ENCODE results near the gene PRTN3. TPM values are rescaled to one million over a fixed set of nuclear protein-coding genes. Genes with fewer than 3 reads are reported as not detected.

The PRTN3 gene
- polyA plus RNA-seq, 1 donor, result 6.1 TPM

GRCh38 chr19:803099-803561 lies 37.7 kb upstream of the PRTN3 start:
- no peak for DNase-seq

DNA sequence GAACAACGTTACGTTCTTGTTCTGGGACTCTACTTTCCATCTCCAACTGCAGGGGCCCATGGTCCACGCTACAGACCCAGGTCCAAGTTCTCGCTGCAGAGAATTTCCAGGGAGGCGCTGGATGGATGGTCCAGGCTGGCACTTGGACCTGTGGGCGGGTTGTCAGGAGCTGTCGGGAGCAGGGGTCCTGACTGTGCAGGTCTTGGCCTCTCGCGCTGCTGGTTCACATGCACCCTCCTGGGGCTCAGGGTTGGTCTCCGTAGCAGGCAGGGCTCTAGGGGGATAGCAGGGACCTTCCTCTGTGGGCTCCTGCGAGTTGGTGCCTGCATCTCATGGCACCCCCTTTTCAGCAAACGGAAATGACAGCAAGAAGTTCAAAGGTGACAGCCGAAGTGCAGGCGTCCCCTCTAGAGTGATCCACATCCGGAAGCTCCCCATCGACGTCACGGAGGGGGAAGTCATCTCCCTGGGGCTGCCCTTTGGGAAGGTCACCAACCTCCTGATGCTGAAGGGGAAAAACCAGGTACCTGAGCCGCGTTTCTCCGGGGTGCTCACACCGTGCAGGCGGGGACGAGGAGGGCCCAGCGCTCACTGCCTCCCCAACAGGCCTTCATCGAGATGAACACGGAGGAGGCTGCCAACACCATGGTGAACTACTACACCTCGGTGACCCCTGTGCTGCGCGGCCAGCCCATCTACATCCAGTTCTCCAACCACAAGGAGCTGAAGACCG lies 36.9 kb upstream of the PRTN3 start:
- DNase-seq, result no peak

GRCh38 chr19:804419-805165 lies 36.2 kb upstream of the PRTN3 start:
- no peak for DNase-seq

DNA sequence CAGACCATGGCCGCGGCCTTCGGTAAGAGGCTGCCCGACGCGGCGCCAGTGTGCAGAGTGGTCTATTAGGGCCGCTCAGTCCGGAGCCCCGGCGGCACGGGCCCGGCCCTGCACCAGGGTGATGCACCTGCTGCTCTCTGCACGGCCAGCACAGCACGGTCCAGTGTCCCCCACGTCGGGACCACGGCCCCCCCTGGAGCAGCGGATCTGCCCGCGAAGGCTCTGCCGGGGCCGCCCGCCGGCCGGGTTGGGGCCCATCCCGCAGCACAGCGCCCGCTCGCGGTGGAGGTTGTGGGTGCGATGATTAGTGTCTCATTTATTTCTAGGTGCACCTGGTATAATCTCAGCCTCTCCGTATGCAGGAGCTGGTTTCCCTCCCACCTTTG lies 35.6 kb upstream of the PRTN3 start:
- DNase-seq, result no peak

DNA sequence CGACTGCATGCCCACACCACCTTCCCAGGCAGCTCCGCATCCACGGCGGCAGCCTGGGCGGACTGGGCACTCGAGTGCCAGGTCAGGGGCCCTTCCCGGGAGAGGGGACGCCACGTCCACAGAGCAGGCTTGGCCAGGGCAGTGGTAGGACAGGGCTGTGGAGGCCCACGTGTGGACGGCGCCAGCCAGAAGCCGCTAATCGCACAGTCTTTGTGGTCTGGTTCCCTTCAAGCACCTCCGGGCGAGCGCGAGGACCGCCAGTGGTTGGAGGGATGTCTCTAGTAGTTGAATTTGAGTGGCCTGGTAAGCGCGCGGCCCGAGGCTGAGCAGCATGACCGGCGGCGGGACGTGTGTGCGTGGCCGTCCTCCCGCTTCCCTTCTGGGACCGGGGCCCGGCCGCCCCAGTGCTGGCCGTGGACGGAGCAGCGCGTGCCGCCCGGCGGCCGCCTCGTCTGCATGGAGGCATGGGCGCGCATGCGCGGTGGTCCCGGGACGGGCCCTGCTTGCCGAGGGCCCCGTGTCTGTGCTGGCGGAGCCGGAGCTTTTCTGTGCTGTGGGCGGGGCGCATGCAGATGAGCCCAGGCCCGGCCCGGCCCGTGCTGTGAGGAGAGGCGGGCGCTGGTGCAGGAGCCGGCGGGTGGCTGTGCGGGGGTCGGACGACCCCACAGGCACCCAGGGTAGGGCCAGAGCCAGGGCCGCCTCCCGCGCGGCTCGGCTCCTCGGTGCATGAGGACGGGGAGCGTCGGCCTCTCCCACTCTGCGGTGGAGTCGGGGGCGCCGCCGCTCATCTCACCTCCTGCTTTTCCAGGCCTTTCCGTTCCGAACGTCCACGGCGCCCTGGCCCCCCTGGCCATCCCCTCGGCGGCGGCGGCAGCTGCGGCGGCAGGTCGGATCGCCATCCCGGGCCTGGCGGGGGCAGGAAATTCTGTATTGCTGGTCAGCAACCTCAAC lies 34.9 kb upstream of the PRTN3 start:
- no peak for DNase-seq

DNA sequence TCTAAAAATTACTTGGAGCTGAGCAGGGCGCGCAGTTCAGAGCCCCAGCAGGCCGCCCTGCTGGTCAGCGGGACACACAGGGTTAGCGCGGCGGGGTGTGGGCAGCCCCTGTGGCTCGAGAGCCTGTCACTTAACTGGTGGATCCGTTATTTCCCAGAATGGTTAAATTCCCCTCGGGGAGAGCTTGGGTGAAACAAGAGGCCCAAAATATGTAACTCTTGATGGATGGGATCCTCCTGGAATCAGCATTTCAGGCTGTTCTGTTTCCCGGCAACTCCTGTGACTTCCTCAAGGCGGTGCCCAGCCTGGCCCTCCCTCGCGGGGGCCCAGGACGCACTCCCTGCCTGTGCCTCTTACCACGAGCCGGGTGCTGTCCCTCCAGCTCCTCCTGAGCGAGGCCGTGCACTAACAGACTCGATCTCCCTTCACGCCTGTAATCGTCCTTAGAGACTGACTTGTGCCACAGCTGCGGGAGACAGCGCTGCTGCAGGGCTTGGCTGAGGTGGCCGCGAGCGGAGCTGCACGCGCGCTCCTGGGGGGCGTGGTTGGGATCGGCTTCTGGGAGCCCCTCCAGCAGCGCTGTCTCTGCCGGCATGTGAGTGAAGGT lies 33.9 kb upstream of the PRTN3 start:
- DNase-seq, result no peak

- no peak for DNase-seq
These were observed 33.0 kb upstream of the PRTN3 start for GRCh38 chr19:807627-808422.

DNA sequence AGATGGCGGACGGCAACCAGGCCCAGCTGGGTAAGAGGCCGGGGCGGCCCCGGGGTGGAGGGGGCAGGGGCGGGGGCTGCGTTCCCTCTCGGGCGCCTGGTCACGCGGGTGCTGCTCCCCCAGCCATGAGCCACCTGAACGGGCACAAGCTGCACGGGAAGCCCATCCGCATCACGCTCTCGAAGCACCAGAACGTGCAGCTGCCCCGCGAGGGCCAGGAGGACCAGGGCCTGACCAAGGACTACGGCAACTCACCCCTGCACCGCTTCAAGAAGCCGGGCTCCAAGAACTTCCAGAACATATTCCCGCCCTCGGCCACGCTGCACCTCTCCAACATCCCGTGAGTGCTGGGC lies 32.4 kb upstream of the PRTN3 start:
- no peak for DNase-seq

- no peak for DNase-seq
These were observed 30.5 kb upstream of the PRTN3 start for GRCh38 chr19:810077-810855.

- no peak for DNase-seq
These were observed 29.8 kb upstream of the PRTN3 start for GRCh38 chr19:810883-811489.

GRCh38 chr19:811506-812048 lies 29.2 kb upstream of the PRTN3 start:
- no peak for DNase-seq

DNA sequence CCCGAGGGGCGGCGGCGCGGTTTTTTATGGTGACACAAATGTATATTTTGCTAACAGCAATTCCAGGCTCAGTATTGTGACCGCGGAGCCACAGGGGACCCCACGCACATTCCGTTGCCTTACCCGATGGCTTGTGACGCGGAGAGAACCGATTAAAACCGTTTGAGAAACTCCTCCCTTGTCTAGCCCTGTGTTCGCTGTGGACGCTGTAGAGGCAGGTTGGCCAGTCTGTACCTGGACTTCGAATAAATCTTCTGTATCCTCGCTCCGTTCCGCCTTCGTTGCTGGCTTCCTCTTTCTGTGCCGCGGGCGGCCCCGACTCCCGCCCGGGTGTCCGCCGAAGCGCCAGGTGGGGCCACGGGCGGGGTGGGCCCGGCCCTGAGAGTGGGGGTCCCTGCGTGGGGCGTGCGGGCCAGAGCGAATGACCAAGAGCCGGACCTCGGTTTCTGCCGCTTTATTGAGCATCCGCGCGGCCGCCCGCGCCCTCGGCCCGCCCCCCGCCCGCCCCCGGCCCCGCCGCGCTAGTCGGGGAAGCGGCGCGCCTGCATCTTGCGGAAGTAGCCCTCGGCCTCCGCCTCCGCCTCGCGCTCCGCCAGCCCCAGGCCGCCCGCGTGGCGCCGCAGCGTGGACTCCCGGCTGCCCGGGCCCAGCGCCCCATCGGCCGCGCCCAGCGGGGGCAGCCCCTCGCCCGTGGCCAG lies 28.6 kb upstream of the PRTN3 start:
- no peak for DNase-seq

GRCh38 chr19:812747-813218 lies 28.0 kb upstream of the PRTN3 start:
- no peak for DNase-seq

DNA sequence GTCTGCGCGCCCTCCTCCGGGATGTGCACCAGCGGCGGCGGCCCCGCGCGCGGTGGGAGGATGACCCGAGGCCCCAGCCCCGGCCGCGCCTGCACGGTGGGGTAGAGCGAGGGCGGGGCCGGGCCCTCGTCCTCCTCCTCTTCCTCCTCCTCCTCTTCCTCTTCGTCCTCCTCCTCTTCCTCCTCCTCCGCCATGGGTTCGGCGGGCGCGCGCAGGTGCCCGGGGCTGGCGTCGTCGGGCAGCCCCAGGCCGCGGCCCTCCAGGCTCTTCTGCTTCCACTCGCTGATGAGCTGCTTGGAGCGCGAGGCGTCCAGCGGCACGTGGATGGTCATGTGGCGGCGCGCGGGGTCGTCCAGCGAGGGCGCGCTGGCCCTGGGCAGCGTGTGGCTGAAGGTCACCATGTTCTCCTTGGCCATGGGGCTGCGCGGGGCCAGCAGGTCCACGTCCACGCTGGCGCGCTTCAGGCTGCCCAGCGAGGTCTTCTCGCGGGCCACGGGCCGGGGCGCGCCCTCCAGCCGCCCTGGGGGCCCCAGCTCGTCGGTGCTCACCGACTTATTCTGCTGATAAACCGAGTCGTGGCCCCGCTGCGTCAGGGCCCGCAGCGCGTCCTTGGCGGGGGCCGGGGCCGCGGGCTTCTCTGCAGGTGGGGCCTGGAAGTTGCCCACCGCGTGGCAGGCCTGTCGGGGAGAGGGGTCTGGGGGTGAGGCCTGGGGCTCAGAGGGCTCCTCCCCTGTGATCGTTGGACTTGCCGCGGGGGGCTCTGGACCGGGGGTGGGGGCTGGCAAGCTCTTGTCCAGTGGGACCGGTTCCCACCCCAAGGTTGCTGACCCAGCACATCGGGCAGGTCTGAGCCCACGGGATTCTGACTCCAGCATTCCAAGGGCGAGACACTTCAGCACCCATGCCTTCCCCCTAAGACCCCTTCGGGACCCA lies 27.3 kb upstream of the PRTN3 start:
- DNase-seq, result no peak

DNA sequence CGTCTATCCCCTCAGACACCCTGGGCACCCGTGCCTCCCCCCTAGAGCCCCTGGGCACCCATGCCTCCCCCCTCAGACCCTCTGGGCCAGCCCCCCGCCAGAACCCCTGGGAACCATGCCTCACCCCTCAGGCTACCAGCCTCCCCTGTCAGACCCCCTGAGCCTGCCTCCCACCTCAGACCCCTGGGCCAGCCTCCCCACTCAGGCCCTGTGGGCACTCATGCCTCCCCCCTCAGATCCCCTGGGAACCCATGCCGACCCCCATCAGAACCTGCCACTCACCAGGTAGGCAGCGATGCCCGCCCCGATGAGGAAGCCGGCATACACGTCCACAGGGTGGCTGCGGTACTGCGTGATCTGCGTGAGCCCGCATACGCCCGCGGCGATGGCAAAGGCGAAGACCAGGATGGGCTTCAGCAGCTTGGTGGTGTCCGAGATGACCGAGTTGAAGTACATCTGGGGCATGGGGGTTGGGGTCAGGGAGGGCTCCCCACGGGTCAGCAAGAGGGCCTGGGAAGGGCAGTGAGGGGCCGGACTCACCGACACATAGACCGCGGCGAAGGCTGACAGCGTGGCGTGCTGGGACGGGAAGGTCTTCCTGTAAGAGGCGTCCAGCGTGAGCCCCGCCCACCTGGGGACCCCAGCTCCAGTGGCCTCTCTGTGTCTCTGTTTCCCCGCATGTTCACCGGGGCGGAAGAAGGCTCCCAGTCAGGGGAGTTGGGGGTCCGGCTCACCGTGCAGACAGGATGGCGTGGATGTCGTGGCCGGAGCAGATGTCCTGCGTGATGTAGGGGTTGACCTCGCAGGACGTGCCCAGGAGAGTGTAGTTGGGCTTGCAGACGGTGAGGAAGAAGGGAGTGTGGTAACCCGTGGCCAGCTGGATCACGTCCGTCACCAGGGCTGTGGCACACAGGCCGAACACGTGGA lies 26.4 kb upstream of the PRTN3 start:
- DNase-seq, result no peak

- DNase-seq, result no peak
These were observed 25.6 kb upstream of the PRTN3 start for GRCh38 chr19:815079-815774.
